GM19193 (cell line): ENCODE results near the gene TAF3.

Experiments used
- POLR2A ChIP-seq: IDR thresholded peaks from 4 replicates; pipeline ENCODE4 v1.6.1; 2011; ENCODE audit not compliant: insufficient read depth, insufficient read length; ENCODE audit errors: extremely low read depth

Gene TAF3

GRCh38 chr10:7802606-7803005, 15.7 kb upstream of the TAF3 start:
- no peak for TF ChIP-seq POLR2A

- TF ChIP-seq POLR2A = no peak
Measured at GRCh38 chr10:7804216-7804615, 14.1 kb upstream of the TAF3 start.

GRCh38 chr10:7804741-7805140, 13.6 kb upstream of the TAF3 start:
- no peak for TF ChIP-seq POLR2A

- no peak for TF ChIP-seq POLR2A
Measured at GRCh38 chr10:7808686-7809267, 9.5 kb upstream of the TAF3 start.

GRCh38 chr10:7810443-7810842, 7.9 kb upstream of the TAF3 start:
- TF ChIP-seq POLR2A = no peak

- TF ChIP-seq POLR2A = no peak
Measured at GRCh38 chr10:7811000-7811399, 7.3 kb upstream of the TAF3 start.

GRCh38 chr10:7813481-7813880, 4.8 kb upstream of the TAF3 start:
- no peak for TF ChIP-seq POLR2A

- TF ChIP-seq POLR2A = no peak
Measured at GRCh38 chr10:7817576-7817975, 729 bp upstream of the TAF3 start.

GRCh38 chr10:7817984-7818294, 366 bp upstream of the TAF3 start:
- TF ChIP-seq POLR2A = no peak

GRCh38 chr10:7819121-7819460, 786 bp downstream of the TAF3 start:
- TF ChIP-seq POLR2A = no peak

- TF ChIP-seq POLR2A = no peak
Measured at GRCh38 chr10:7824251-7824650, 5.9 kb downstream of the TAF3 start.

GRCh38 chr10:7826971-7827370, 8.7 kb downstream of the TAF3 start:
- TF ChIP-seq POLR2A = no peak

- TF ChIP-seq POLR2A = no peak
Measured at GRCh38 chr10:7829289-7829834, 11.1 kb downstream of the TAF3 start.

- no peak for TF ChIP-seq POLR2A
Measured at GRCh38 chr10:7832060-7832459, 13.8 kb downstream of the TAF3 start.

- no peak for TF ChIP-seq POLR2A
Measured at GRCh38 chr10:7833210-7833609, 14.9 kb downstream of the TAF3 start.

- TF ChIP-seq POLR2A = no peak
Measured at GRCh38 chr10:7834262-7834661, 16.0 kb downstream of the TAF3 start.

- no peak for TF ChIP-seq POLR2A
Measured at GRCh38 chr10:7836571-7836970, 18.3 kb downstream of the TAF3 start.
